Stimulated activated CD4-positive, alpha-beta T cell treated with anti-CD3 and anti-CD28 coated beads, Interleukin-12 subunit alpha, Interleukin-12 subunit beta, amount 100 ng/mL, for 24 hours (primary cell): ENCODE results near the gene KCTD12.
A peak's percentile ranks its signal among the peaks of the same experiment; 100 is the strongest.

ENCODE experiments used
- DNase-seq, 2 experiments: peaks; one replicate each; pipeline ENCODE4 v3.0.0-alpha.2; 2020; ENCODE audit warnings: low read depth in 2 of 2

Gene KCTD12

DNA sequence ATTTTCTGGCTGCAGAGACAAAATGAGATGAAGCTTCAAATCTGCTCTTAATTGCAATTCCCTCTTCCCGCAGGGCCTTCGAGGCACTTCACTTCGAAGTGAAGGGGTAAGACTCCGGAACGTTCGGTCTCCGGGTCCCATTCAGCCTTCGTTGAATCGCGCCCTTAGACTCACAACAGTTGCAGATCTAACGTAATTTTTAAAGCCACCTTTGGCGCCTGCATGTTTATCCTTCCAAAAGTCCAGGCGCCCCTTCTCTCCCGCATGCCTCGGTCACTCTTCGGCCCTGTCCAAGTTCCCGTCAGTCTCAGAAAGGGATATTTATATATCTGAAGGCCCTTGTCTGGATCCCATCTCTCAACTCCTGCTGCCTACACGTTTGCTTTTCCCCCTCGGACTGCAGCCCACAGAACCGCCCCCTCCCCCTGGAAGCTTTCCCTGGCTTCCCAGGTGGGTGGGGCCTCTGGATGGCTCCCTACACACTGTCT, 915 bp upstream of the KCTD12 start:
- DNase-seq: no peak

DNA sequence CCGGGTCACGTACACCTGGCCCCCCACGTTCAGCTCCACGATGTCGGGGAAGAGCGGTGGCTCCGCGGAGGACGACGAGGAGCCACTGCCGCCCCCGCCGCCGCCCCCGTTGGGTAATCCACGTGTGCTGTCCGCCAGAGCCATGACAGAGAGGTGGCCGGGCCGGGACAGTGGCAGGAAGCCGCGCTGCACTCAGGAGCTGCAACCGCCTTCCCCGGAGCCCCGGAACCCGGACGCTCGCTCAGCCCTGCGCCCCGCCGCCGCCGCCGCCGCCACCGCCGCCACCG, 257 bp downstream of the KCTD12 start:
- peak in 1 of 2 experiments; percentile 2 for DNase-seq

DNA sequence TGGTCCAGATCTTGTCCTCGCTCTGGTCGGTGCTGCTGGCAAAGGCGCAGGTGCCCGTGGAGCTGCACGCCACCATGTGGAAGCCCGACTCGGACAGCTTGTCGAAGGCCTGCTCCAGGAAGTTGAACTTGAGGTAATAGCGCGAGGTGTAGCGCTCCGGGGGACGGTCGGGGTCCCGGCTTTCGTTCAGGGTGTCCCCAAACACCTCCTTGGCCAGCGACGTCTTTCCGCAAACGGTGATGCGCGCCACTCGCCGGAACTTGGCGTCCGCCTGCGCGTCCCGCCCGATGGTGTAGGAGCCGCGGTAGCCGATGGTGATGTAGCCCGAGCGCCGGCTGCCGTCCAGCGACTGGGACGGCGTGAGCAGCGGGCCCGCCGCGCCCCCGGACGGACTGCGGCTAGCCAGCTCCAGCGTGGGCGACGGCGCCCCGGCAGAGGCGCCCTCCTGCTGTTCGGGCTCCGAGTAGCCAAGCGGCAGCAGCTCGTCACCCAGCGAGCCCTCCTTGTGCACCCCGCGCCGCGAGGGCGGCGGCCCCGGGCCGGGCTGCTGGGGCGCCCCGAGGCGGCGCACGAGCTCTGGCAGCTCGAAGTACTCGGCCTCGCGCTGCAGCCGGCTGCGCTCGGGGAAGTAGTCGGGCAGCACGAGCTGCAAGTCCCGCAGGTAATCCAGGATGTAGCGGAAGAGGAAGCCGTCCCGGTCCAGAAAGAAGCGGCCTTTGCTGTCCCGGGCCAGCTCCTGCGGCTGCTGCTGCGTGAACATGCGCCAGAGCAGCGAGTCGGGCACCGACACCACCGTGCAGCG, 801 bp downstream of the KCTD12 start:
- peak; percentile 28 to 35 for DNase-seq

DNA sequence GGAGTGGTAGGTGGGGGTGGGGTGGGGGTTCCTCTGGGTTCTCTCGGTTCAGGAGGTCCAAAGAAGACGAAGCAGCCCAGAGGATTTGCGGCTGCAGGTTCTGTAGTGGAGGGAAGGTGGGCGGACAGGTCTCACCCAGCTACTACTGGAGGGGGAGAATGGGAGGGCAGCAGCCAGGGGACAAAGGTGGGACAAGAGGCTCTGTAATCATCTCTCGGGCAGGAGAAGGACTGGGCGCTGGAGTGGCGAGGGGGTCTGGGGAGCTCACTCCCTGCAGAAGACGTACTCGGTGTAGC, 1.4 kb downstream of the KCTD12 start:
- no peak for DNase-seq

DNA sequence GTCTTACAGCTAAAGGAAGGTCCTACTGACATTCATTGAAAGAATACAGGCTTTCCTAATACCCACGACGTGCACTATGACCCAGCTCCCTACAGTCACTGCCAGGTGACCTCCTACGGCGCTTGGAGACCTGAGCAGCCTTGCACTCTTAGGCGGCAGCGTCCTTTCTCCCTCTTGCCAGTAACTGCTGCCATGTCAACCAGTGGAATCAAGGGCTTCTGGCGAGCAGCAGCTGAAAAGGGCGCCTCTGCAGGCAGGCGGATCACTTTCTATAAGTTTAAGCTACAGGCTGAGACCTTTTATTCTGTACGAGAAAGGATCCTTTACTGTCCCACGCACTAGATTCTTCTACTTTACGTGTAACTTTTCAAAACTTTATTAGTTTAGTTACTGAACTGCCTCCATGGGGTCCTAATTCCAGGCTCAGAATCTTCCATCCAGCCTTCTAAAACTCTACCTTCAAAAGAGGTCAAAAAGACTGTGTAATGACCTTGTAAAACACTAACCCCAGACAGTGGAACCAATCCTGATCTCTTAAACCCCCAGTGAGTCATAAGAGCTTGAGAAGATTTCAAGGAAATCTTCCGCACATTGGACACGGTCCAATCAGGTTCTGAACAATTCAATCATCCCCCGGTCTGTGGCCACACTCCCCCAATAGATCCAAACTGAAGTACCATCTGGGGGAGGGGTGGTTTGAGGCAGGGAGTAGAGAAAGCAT, 1.9 kb downstream of the KCTD12 start:
- DNase-seq: no peak

DNA sequence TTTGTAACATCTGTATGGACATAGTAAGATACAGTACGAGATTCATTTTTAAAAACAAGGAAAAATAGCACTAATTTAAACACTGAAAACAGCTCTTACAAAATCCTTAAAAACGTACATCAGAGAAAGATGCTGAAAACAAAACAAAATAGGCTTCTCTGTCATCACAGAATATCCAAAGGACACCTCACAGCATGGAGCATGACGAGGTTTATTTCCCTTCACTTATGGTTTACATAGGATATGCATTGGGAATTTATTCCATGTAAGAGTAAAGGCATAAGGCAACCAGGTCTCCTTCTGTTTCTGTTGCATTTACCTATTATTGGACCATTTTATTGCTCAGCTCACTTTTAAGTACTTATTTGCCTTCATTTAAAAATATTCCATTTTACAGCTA, 3.0 kb downstream of the KCTD12 start:
- no peak for DNase-seq

DNA sequence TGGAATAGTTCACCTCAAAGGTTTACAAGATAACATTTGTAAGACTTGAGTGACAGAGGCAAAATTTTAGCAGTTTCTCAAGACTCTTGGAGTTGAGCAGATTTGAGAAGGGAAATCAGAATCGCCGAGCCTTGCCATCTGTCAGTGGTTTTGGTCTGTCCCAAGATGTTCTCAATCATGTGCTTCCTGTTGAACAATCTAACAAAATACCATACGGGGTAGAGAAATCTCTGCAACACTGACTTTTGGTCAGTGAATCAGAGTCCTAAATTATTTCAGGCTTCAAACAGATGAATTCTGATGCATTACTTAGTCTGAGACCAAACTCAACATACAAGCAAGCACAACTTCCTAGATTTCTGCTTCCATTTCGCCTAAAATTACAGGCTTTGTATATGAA, 3.8 kb downstream of the KCTD12 start:
- DNase-seq: no peak

DNA sequence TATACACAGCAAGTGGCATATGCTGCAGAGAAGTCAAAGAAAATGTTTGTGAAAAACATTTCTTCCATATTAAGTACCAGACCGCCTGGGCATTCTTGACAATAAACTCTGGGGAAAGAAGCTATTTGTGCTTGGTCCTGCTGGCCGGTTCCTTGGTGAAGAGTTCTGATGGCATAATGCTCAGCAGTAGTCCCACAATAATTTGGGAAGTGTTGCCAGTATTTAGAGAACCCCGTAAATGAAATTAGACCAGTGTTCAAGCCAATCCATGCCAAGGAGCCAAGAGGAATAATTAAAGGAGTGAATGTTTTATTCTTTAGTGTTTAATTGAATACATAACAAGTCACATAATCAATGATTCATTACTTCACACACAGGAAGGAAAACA, 6.3 kb downstream of the KCTD12 start:
- DNase-seq: no peak

DNA sequence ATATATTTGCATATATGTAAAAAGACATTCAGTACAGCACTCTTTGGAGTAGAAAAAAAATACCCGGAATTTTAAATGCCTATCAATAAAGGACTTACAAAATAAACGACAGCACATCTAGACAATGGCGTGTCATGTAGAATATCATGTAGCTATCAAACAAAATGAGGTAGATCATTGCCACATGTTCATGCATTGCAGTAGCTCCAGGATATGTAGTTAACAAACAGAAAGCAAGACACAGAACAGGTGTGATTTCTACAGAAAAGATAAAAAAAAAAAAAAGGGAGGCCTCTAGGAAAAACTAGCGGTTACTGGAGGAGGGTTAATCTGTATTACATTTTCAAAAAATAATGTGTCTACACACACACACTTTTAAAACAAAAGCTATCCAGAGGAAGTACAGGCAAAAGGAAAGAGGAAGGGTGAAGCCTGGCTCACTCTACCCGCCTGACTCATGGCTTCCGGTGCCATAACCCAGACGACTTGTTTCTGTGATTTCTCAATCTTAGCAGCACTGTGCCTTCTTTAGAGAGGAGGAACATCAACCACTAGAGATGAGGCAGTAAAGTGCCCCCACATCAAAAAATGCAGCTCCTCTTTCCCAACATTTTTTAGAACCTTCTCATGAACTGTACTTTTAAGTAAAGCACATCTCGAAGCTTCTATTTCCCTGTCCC, 6.9 kb downstream of the KCTD12 start:
- DNase-seq: peak; percentile 29 to 50

DNA sequence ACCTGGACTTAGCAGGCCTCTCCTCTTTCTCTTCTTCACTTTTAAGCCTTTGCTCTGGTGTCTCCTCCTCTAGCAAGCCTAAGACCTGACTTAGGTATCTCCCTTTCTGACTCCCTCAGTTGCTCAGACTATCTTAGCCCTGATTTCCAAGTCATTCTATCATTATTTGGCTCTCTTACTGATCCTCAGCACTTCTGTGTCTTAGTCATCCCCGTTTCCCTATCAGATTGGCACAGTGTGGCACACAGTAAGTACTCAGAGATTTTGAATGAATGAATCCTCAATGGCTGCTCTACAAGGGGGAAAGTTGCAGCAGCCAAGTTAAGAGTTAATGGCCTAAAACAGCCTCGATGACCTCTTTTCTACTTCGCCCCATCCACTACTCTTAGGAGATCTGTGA, 8.2 kb downstream of the KCTD12 start:
- no peak for DNase-seq

DNA sequence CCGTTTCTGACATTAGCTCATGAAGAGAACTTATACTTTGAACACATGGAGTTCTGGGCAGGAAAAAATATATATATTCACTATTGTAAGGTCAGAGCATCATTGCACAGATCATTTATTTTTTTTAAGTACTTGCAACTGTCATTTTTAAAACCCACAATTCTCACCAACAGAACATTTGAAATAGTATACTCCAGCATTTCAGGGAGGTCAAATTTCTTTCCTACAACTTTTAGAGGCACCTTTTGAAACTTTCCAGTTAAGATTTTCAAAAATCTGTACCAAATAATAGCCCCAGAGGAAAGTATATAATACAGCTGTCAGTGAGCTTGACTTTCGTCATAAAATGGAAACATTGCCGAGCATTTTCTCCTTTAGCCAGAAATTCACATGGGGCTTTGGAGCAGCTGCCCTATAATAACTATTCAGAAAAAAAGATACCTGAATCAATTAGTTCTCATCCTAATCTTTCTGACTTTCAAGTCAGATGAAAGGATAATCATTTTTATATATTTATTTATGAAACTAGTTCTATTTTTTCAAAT, 10.9 kb downstream of the KCTD12 start:
- no peak for DNase-seq

DNA sequence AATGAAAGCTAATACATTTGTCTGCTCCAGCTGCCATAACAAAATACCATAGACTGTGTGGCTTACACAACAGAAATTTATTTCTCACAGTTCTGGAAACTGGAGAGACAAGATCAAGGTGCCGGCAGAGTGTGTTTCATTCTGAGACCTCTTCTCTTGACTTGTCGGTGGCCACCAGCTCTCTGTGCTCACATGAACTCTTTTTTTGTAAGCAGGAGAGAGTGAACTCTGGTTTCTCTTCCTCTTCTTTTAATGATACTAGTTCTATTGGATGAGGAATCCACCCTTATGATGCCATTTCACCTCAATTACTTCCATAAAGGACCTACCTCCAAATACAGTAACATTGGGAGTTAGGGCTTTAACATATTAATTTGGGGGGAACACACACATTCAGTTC, 11.7 kb downstream of the KCTD12 start:
- no peak for DNase-seq

DNA sequence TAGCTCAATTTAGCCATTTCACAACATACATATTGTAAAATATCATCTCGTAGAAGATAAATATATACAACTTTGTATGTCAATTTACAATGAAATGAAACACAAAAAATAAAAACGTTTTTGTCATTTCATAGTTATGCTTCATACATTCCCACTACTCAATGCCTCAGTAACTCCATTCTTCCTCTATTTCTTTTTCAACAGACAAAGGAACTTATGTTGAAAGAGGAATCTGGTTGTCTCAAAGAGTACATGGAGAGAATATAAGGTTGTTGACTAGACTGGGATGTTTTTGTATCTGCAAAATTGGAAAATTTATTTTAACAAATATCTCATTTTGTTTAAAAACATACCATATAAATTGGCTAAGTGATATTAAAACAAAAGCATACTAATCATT, 12.8 kb downstream of the KCTD12 start:
- no peak for DNase-seq

DNA sequence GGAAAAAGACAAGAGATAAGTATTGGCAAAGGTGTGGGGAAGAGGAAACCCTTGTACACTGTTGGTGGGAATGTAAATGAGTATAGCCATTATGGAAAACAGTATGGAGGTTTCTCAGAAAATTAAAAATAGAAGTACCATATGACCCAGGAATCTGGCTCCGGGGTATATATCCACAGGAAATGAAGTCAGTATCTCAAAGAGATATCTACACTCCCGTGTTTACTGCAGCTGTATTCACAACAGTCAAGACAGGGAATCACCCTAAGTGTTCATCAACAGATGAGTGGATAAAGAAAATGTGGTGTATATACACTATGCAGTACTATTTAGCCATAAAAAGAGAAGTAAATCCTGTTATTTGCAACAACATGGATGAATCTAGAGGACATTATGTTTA, 13.5 kb downstream of the KCTD12 start:
- no peak for DNase-seq

DNA sequence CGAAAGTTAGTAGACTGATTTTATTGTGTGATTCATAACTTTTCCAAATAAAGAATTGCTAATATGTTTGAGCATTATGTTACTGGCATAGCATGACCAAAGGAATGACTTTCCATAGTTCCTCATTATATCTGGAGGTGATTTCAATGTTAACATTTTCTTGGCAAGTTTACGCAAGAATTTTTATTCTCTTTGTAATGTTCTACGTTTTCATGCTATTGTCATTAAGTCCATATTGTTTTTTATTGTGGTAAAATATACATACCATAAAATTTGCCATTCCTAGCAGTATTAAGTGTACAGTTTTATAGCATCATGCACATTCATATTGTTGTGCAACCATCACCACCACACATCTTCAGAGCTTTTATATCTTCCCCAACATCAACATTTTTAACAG, 14.8 kb downstream of the KCTD12 start:
- no peak for DNase-seq

DNA sequence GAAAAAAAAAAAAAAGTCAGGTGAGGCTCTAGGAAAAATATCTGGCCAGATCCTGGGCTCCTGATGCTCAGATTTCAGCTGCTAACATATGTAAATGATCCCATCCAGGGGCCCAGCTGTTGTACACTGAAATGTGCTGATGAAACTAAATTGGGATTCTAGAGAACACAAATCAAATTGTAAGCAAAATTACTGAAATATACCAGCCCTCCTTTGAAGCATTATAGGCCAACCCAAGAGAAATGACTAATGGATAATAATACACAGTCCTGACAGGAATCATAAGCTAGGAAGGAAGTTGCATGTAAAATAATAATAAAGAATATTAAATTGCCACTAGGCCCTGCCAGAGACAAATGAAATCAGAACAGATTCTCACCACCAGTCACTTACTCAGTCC, 17.8 kb downstream of the KCTD12 start:
- no peak for DNase-seq

DNA sequence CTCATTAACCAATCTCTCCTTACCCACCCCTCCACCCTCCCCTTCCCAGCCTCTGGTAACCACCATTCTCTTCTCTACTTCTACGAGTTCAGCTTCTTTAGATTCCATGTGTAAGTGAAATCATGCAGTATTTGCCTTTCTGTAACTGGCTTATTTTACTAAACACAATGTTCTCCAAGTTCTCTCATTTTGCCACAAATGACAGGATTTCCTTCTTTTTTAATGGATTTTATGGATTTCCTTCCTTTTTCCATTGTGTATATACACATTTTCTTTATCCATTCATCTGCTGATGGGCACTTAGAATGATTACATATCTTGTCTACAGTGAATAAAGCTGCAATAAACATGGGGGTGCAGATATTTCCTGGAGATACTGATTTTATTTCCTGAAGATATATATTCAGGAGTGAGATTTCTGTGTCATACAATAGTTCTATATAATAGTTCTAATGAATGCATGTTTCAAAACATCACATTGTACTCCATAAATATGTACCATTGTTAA, 20.2 kb downstream of the KCTD12 start:
- no peak for DNase-seq

DNA sequence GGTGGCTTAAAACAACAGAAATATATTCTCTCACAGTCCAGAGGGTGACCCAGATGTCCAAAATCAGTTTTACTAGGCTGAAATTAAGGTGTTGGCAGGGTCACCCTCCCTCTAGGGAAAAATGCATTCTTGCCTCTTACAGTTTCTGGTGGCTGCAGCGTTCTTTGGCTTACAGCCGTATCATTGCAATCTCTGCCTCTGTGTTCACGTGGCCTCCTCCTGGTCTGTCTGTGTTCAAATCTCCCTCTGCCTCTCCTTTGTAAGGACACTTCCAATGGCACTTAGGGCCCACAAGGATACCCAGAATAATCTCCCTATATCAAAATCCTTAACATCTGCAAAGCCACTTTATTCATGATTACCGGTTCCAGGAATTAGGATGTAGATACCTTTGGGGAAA, 21.1 kb downstream of the KCTD12 start:
- no peak for DNase-seq

DNA sequence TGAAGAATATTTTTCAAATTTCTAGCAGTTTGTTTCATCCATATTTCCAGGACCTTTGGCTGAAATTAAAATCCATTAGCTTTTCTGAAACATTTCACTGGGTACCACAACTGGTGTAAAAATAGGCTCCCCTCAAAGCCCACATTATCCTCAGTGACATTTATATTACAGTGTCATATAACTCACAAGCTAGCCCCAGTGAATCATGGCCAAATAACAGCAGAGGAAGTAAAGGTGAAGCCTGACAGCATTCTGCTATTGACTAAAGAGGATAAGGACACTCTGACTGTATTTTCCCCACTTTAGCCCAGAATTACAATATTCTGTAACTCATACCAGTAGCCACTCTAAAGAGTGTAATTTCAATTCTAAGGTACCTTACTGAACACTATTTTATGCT, 21.9 kb downstream of the KCTD12 start:
- DNase-seq: no peak

DNA sequence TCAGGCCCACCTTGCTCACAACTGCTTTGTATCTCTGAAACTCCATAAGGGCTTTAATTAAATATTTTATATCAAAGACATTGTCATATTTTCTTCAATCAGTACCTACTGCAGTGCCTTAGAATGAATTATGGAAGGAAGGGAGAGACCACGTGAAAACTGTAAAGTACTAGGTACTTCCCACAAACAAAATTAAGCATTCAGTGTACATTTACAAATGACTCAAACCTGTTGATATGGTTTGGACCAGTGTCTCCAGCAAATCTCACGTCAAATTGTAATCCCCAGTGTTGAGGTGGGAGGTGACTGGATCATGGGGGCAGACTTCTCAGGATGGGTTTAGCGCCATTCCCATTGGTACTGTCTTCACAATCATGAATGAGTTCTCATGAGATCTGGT, 23.2 kb downstream of the KCTD12 start:
- DNase-seq: no peak

DNA sequence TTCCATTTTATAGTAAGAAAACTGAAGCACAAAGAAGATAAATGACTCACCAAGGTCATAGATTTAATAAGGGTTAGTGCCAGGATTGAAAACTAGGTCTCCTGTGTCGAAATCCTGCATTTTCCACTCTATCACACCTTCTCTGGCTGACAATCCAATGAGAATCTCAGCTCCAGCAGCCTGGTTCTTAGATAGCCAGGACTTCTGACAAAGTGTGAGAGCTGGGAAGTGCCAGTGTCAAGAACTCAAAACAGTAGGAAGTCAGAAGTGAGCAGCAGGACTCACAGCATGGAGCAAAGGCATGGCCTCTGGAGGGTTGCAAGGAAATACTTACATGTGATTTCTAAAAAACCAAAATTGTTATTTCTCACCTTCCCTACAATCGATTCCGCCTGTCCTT, 24.3 kb downstream of the KCTD12 start:
- no peak for DNase-seq

DNA sequence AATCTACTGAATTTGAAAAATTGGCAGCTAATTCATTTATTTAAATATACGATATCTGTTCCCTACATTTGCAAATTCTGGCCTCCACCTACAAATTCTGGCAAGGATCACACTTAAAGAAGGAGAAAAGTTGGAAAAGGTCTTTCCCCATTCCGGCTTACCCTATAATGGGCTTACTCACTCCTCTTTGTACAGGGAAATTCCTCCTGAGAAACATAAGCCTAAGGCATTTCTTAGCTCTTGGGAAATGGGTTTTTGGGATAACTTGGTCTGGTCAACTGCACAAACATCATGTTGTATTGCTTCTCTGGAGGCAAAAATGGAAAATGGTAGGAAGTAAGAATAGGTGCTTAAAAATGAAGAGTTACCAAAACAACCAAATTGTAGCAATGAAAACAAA, 25.5 kb downstream of the KCTD12 start:
- DNase-seq: no peak

DNA sequence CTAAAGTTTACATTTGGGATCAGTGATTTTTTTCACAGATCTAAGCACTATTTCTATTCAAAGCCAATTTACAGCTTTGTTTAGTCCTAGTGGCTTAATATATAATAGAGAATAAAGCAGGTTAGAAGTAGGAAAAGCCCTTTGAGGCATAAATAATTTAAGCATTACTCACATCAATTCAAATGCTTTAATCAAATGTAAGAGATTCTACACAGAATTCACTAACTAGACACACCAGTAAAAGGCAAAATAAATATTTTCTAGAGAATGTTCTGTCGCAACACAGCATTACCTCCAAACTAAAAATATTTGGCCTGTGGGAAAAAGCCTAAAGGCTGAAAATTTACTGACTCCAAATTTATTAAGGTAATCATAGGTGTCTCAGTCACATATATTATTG, 31.3 kb downstream of the KCTD12 start:
- no peak for DNase-seq
